Measurements from ENCODE around the gene SORT1.
"Not testable (repeated sequence)": the region's sequence is repeated elsewhere in the genome, so short reads cannot be mapped to it uniquely, and the experiment has no call there.

The SORT1 gene

GRCh38 chr1:109397581-109398342 lies at the start of gene SORT1:
Gene SORT1 (minus strand): TSS chr1:109397918. CDS start chr1:109397892, 26 bp downstream.
- no peak for TF ChIP-seq CTCF (IDR thresholded peaks at IDR 0.05; ENCODE audit: insufficient read depth, low read depth, low read length, missing control alignments)
- DNase-seq (ENCODE audit: low read depth): peak; percentile 76
- peak within 1 kb of the TSS; percentile 52 for H3K4me3 ChIP-seq (ENCODE audit: low read length)

DNA sequence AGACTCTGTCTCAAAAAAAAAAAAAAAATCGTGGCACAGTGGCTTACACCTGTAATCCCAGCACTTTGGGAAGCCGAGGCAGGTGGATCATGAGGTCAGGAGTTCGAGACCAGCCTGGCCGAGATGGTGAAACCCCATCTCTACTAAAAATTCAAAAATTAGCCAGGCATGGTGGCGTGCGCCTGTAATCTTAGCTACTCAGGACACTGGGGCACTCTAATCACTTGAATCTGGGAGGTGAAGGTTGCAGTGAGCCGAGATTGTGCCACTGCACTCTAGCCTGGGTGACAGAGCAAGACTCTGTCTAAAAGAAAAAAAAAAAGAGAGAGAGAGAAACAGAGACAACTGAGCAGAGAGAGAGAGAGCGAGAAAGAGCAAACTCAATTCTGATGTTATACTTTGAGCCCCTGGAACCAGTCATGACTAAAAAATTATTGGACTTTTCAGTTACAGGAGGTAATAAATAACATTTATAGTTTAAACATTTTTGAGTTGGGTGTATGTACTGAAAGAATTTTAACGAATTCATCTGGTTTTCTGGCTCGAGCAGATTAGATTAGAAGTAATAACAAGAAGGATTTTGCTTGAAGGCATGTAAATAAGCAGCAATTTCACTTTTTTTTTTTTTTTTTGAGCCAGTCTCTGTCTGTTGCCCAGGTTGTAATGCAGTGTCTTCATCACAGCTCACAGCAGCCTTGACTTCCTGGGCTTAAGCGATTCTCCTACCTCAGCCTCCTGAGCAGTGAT lies 48.4 kb upstream of the SORT1 start:
- H3K4me3 ChIP-seq (ENCODE audit: low read length); DNase-seq (ENCODE audit: low read depth): not testable (repeated sequence)

GRCh38 chr1:109444346-109444745 lies 46.6 kb upstream of the SORT1 start:
- DNase-seq (ENCODE audit: low read depth): no peak
- no peak overlapping the region for H3K4me3 ChIP-seq (ENCODE audit: low read length)

GRCh38 chr1:109443476-109443875 lies 45.8 kb upstream of the SORT1 start:
- DNase-seq (ENCODE audit: low read depth): no peak
- no peak overlapping the region for H3K4me3 ChIP-seq (ENCODE audit: low read length)
- no peak for TF ChIP-seq CTCF (IDR thresholded peaks at IDR 0.05; ENCODE audit: insufficient read depth, low read depth, low read length, missing control alignments)

More at GRCh38 chr1:109444346-109444745, 46.6 kb upstream of the SORT1 start:
- TF ChIP-seq CTCF (IDR thresholded peaks at IDR 0.05; ENCODE audit: insufficient read depth, low read depth, low read length, missing control alignments): no peak

GRCh38 chr1:109441069-109441468 lies 43.4 kb upstream of the SORT1 start:
- DNase-seq (ENCODE audit: low read depth): no peak
- H3K4me3 ChIP-seq (ENCODE audit: low read length): no peak overlapping the region
- TF ChIP-seq CTCF (IDR thresholded peaks at IDR 0.05; ENCODE audit: insufficient read depth, low read depth, low read length, missing control alignments): no peak

GRCh38 chr1:109438798-109439297 lies 41.1 kb upstream of the SORT1 start:
- TF ChIP-seq CTCF (IDR thresholded peaks at IDR 0.05; ENCODE audit: insufficient read depth, low read depth, low read length, missing control alignments): no peak
- peak; percentile 61 for DNase-seq (ENCODE audit: low read depth)
- H3K4me3 ChIP-seq (ENCODE audit: low read length): no peak overlapping the region

DNA sequence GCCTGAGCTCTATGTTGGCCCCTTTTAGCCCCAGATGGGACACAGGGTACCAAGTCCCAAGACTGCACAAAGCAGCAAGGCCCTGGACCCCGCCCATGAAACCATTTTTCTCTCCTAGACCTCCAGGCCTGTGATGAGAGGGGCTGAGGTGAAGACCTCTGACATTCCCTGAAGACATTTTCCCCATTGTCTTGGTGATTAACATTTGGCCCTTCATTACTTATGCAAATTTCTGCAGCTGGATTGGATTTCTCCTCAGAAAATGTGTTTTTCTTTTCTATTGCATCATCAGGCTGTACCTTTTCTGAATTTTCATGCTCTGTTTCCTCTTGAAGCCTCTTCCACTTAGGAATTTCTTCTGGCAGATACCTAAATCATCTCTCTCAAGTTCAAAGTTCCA lies 36.8 kb upstream of the SORT1 start:
- TF ChIP-seq CTCF (IDR thresholded peaks at IDR 0.05; ENCODE audit: insufficient read depth, low read depth, low read length, missing control alignments): no peak
- H3K4me3 ChIP-seq (ENCODE audit: low read length): no peak overlapping the region
- DNase-seq (ENCODE audit: low read depth): no peak

Measured in epithelial cell of esophagus (primary cell).